KBM-7 (cell line): Measurements from ENCODE around the gene SOX5.
"Not testable (repeated sequence)": the region's sequence is repeated elsewhere in the genome, so short reads cannot be mapped to it uniquely, and the experiment has no call there.

Experiments
- DNase-seq: peaks from one replicate; pipeline ENCODE4 v3.0.0-alpha.2; 2015
- in situ Hi-C: fragments of 300-500 bp; cut with MboI; formaldehyde crosslinking; loops from 2 replicates; pipeline ENCODE4 v1.14.3; 2020; ENCODE audit warnings: low sequenced_read_pairs, low pct_unique_long_range_greater_than_20kb, mixed read lengths

The SOX5 gene

DNA sequence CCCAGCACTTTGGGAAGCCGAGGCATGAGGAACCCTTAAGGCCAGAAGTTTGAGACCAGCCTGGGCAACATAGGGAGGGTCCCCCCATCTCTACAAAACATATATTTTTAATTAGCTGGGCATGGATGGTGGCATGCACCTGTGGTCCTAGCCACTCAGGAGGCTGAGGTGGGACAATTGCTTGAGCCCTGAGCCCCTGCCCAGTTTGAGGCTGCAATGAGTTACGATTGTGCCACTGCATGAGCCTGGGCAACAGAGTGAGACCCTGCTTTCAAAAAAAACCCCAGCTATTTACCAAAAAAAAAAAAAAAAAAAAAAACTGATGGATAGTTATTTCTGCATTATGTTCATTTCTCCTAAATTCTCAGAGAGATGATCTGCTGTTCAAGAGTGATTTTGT, 230.0 kb downstream of the SOX5 start:
- in situ Hi-C loops = no loop called here
- no peak for DNase-seq

DNA sequence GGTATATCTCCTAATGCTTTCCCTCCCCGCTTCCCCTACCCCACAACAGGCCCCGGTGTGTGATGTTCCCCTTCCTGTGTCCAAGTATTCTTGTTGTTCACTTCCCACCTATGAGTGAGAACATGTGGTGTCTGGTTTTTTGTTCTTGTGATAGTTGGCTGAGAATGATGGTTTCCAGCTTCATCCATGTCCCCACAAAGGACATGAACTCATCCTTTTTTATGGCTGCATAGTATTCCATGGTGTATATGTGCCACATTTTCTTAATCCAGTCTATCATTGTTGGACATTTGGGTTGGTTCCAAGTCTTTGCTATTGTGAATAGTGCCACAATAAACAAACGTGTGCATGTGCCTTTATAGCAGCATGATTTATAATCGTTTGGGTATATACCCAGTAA, 239.1 kb downstream of the SOX5 start:
- DNase-seq, in situ Hi-C loops: not testable (repeated sequence)

GRCh38 chr12:23708185-23708837, 241.2 kb downstream of the SOX5 start:
- DNase-seq = no peak
- in situ Hi-C loops = no loop called here

DNA sequence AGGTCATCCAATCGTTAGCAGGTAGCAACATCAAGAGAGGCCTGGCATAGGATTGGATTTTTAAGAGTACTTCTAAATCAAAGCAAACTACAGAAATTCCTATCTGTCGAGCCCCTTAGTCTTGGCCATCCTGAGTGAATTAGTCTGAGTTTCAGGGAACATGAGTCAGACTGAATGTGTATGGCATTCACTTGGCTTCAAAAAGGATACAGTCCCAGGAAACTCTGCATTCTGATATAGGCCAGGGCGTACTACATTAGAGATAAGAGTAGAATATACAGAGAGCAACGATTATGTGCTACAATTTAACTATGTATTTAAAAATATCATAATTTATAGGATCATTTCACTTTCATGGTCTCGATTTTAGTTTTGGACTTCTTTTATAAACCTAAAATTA, 242.2 kb downstream of the SOX5 start:
- in situ Hi-C loops = no loop called here
- DNase-seq = no peak

DNA sequence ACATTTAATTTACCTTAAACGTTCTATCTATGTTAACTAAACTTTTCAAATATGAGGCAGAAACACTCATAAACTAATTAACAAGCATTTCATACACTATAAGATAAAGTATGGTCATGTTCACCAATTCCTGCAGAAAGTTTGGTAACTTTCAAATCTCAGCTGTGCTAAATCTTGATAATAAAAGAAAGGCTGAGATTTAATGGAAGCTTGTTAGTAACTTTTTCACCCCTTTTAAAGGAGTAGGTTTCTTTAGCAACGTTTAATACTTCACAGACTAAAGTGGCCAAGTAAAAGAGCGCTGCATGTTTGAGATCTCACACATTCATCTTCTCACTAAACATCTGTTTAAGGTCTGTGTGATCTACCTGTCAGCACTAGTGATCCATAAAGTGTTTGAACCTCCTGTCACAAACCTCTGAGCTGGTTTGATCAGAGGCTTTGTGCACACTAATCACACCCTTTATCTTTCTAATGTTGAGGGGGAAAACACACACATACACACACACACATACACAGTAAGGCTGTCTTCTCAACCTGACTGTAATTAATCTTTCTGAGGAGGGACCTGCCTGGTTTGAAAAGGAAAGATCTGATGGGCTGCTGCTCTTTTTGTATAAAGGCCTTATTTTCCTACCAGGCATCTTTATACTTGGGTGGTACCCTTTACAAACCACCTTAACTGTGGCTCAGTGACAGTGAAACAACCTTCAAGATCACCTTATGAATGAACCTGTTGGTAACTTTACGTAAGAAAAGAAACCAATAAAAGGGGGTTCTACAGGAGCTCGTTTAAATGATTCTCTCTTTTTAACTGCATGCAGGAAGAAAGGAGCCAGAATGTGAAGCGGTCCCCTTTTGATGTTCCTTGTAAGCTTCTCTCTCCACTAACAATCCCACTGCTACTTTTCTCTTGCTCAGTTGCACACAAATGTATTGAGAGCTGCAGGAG, 244.2 kb downstream of the SOX5 start:
- in situ Hi-C loops = no loop called here
- no peak for DNase-seq

- in situ Hi-C loops = no loop called here
- no peak for DNase-seq
These were observed 246.4 kb downstream of the SOX5 start for GRCh38 chr12:23703051-23703450.

- DNase-seq = no peak
- in situ Hi-C loops = no loop called here
These were observed 250.4 kb downstream of the SOX5 start for GRCh38 chr12:23699031-23699430.

DNA sequence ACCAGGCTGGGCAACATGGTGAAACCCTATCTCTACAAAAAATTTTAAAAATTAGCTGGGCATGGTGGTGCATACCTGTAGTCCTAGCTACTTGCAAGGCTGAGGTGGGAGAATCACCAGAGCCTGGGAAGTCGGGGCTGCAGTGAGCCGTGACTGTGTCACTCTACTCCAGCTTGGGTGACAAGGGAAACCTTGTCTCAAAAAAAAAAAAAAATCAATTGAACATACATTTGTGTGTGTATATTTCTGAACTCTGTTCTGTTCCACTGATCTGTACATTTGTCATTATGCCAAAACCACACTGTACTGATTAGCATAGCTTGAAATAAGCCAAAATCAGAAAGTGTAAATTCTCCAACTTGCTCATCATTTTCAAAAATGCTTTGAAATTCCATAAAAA, 254.6 kb downstream of the SOX5 start:
- no peak for DNase-seq
- in situ Hi-C loops = no loop called here

DNA sequence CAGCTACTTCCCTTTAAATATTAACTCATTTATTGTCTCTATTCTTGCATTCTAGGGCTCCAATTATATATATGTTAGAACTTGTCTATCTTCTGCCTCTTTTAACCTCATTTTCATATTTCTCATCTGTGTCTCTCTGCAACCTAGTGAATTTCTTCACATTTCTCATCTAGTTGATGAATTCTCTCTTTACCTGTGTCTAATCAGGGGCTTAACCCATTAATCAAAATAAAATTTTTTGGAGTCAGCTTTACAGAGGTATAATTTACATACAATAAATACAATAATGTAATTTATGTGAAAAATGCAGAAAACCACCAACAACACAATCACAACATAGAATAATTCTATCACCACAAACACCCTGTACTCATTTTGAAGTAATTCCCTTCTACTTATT, 255.2 kb downstream of the SOX5 start:
- no peak for DNase-seq
- in situ Hi-C loops = no loop called here

DNA sequence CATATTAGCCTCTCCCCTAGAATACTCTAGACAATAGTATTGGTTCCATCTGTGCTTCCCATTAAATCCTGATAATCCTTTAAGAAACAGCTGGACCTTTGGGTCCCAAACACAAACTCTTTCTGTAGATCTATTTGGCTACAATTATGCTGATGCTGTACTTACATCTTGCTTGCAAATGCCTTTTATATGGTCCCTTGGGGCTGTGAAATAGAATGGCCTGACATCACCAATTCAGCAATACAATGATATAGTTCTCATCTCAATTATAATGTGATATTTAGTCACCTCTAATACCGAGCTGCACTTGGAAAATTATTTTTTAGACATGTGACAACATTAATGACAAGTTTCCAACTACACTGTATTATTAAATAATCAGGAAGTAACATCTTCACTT, 261.5 kb downstream of the SOX5 start:
- in situ Hi-C loops = no loop called here
- DNase-seq = no peak

GRCh38 chr12:23686095-23686494, 263.4 kb downstream of the SOX5 start:
- no peak for DNase-seq
- in situ Hi-C loops = no loop called here

DNA sequence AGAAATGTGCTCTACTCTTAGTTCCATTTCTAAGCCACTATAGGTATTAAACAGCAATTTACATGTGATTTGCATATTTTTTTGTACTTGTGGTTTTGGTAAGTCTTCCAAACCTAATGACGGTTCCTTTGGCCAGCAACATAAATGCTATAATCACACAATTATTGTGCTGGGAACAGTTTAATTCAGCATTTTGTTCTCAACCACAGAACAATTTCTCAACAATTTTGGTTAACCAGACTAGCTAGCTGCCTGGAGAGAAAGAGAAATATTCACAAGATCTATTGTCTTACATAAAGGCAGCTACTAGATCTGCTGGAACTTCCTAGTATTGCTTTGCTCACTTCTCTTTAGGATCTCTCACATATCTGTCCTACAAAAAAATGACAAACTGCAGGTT, 265.3 kb downstream of the SOX5 start:
- DNase-seq = no peak
- in situ Hi-C loops = no loop called here

GRCh38 chr12:23681237-23681636, 268.2 kb downstream of the SOX5 start:
- in situ Hi-C loops = no loop called here
- DNase-seq = no peak

DNA sequence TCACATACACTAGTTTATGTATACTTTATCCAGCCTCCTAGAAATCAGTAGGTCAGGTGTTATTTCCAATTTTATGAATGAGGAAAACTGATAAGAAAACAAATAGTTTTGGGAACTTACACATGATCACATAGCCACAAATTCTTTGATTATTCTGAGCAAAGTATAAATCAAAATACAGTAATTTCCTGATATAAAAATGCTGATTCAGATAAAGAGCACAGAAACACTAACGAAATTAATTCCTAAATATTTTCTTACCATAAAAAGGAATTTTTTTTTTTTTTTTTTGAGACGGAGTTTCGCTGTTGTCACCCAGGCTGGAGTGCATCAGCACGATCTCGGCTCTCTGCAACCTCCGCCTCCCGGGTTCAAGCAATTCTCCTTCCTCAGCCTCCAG, 275.4 kb downstream of the SOX5 start:
- in situ Hi-C loops = no loop called here
- no peak for DNase-seq

DNA sequence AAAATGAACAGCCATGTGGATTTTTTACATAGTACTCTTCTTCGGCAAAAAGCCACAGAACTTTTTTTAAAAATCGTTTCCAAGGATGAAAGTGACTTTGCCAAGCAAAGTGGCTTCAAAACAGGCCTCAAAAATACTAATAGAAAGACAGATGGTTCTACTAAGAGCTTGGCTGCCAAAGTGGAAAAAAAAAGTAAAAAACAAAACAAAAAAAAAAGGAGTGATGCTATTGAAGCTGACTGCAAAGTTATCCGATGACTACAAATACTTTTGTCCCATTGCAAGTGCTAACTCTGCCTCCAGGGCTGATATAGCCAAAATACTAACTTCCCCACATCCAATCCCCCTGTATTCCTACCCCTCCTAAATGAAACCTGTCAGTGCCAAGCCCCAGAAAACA, 277.6 kb downstream of the SOX5 start:
- in situ Hi-C loops = no loop called here

GRCh38 chr12:23670684-23671083, 278.8 kb downstream of the SOX5 start:
- no peak for DNase-seq
- in situ Hi-C loops = no loop called here

More for the DNA sequence above, 277.6 kb downstream of the SOX5 start:
- DNase-seq = no peak

DNA sequence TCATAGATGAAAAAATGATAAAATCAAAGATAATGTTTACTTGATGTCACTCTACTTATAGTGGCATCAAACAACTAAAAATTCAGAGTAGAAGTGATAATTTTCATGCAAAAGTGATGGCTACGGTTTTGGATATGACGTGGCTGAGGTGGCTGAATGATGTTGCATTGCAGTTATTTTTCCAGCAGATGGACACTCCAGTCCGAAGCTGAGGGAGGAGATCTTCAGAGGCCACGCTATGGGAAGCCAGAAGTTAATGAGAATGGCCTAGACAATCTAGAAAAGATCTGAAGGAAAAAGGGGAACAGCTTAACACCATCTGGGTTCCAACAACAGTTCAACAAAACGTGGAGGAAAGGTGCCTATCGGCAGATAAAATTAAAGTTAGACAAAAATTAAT, 279.8 kb downstream of the SOX5 start:
- DNase-seq = no peak
- in situ Hi-C loops = no loop called here

GRCh38 chr12:23666866-23667265, 282.6 kb downstream of the SOX5 start:
- in situ Hi-C loops = no loop called here
- DNase-seq = no peak

GRCh38 chr12:23662966-23663365, 286.5 kb downstream of the SOX5 start:
- in situ Hi-C loops = no loop called here
- no peak for DNase-seq

DNA sequence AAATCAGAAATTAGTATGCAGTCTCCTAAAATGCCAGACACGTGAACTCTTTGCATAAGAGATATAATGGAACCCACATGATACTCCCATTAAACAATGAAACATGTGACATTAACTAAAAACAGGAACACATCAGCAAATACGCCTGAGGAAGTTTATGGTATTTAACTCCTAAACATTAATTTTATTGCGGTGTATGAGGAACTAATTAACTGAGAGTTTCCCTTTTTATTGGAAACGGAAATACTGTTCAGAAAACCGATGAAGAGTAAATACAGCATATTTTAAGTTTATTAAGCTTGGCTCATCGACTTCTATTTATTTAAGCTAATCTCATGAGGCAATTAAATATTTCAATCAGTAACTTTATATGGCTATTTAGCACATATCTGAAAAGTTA, 290.3 kb downstream of the SOX5 start:
- in situ Hi-C loops = no loop called here
- DNase-seq = no peak

DNA sequence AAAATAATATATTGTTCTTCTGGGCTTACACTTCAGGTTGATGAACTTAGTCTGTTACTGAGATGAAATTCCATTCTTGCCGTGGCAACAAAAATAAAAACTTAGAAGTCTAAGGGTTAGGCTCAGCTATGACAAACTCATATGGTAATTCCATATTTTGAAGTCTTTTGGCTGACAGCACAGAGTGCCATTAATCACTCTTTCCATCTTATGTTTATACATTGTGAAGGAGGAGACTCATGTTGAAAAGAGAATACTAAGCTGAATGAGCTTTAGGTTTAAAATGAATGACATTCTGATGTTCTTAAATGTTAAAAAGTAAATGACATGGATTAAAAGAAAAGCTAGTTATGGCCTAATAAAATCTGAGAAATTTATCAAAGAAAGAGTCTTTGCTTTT, 291.9 kb downstream of the SOX5 start:
- DNase-seq = no peak
- in situ Hi-C loops = no loop called here
